HG03439 (cell line): ENCODE measurements around the gene CEBPE.

Experiments used
- ATAC-seq: cut with Tn5 transposase; IDR thresholded peaks from one replicate; pipeline ENCODE4 v1.9.1; 2021; ENCODE audit warnings: mild to moderate bottlenecking, moderate library complexity; ENCODE audit not compliant: unreplicated experiment

The CEBPE gene

DNA sequence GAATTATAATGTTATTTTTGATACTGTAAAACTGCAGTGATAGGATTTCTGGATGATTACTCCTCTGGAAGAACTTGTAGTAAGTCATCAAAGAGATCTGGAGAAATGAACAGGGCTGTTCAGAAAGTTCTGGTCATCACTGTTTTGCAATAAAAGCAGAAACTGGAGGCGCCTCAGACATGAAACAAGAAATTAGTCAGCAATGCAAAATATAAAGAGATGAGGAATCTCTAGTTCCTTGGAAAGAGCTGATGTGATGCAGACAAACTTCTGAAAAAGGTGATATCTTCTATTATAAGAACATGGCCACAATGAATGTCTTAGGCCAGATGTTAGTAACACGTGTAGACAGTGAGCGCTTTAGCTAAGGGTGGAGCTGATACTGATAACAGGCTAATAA, 33.6 kb downstream of the CEBPE start:
- ATAC-seq, result no peak

DNA sequence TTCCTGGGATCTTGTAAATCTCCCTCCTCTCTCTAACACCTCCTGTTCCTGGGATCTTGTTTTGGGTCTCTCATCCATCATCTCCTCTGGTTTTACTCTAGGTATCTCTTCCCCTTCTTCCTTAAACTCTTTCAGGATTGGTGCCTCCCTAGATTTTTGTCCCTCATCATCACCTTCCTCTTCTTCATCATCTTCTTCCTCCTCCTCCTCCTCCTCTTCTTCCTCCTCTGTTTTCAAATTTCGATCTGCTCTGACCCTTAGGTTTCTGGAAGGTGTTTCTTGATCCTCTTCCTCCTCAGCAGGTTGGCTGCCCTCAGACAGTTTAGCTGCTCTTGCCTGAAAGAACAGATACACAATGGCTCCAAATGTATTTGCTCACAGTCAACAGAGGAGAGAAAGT, 38.6 kb downstream of the CEBPE start:
- no peak for ATAC-seq

DNA sequence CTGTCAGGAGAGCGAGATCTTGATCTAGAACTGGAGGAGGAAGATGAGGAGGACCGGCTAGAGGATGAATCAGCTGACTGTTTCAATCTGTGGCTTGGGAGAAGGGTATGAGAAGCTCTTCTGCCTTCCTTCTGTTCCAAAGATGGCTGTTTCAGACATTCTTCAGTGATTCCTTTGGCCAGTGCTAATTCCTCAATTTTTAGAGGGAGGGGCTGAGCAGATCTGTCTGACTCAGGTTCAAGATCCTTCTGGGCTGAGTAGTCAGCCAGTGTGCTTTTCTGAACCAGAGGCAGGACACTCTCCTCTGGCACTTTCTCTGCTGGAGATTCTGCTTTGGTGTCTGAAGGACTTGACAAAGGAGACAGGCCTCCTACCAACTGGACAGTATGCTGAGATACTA, 39.3 kb downstream of the CEBPE start:
- no peak for ATAC-seq

DNA sequence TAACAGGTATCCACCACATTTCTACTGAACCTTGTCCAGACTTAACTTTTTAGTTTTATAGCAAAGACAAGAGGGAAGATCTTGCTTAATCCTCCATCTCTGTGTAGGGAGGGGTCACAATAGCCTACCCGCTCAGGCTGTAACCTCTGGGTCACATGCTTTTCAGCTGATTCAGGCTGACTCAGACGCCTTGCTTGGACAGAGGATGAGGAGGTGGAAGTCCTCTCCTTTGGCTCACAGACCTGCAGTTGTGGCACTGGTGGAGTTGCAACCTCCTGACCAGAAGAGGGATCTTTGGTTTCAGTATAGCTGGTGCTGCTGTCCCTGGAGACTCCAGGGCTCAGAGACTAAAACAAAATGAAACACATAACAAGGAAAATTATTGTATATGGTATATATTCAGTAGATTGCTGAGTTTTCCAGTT, 40.4 kb downstream of the CEBPE start:
- no peak for ATAC-seq

DNA sequence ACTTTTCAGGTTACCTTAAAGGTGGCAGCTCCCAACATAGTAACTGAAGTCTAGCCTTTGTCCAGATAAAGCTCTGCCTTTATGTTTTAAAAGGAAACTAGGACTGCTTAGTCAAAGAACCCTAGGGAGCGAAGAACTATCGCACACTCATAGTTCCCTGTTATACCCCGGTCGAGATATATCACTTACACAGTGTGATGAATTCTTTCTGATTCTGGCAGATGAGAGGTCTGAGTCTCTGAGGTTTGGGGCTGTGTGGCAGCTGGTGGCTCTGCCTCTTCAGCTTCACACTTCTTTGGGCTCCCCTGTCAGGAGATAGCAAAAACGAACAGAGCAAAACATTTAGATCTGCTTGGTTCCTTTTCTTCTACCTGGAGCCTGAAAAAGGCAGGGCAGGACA, 41.1 kb downstream of the CEBPE start:
- no peak for ATAC-seq

DNA sequence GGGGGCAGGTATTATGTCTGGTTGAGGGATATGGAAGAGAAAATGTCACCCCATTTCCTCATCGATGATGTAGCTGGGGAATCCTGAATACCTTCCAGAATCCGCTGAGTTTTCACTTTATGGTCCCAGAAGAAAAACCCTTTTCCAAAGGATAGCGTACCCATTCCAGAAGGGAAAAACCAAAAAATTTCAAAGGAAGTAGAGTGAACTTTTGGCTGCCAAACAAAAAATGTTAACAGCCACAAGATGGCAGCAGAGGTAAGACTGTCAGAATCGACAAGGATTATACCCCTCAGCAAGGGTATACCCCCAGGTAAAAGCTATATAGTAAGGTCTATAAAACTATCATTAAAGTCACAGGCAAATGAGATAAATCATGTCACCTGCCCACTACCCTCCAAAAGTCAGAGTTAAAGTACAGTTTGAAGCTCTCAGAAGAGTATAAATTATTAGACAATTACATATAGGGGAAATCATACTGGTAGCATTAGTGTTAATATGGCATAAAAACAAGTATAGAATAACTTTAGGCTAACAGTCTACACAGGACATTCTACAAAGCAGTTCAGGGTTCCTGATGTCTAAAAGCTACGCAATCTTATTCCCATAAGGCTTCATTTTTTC, 42.2 kb downstream of the CEBPE start:
- no peak for ATAC-seq

DNA sequence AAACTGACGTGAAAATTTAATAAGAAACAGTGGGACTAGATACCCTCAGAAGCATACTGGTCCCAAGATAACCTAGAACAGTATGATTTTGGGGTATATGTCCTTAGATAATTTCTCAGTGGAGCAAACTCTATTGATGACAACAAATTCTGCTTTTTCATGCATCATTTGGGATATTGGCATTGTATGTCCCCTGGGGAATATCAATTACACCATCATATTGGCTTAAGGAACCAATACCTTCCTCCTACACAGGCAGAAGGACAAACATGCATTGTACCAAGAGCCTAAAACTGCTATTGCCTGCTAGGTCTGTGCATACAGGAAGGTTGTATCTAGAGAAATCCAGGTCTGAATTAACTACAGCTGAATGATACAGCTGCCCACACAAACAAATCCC, 44.1 kb downstream of the CEBPE start:
- no peak for ATAC-seq

DNA sequence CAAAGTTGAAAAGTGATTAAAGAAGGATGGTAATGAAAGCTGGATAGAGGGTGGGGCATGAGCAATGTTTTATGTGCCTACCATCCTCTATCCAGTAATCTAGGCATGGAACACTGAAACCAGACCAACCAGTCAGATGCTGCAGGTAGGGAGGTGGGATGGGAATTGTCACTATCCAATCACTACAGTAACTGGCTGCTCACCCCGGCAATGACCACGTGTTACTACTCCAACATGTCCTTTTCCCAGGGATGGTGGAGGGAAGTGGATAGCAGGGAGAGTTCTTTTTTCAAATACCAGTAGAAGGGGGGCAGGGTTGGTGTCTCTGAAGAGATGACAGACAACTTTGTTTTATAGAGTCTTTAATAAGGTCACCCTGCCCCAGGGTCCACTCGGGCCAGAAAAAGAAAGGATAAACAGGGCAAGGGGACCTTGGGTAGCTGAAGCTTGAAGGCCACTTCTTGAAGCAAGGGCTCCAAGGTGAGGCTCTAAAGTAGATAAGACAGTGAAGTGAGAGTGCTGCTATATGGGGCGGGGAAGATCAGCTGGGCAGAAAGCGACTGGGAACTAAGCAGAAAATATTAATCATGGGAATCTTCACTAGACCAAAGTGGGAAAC, 47.0 kb downstream of the CEBPE start:
- no peak for ATAC-seq

DNA sequence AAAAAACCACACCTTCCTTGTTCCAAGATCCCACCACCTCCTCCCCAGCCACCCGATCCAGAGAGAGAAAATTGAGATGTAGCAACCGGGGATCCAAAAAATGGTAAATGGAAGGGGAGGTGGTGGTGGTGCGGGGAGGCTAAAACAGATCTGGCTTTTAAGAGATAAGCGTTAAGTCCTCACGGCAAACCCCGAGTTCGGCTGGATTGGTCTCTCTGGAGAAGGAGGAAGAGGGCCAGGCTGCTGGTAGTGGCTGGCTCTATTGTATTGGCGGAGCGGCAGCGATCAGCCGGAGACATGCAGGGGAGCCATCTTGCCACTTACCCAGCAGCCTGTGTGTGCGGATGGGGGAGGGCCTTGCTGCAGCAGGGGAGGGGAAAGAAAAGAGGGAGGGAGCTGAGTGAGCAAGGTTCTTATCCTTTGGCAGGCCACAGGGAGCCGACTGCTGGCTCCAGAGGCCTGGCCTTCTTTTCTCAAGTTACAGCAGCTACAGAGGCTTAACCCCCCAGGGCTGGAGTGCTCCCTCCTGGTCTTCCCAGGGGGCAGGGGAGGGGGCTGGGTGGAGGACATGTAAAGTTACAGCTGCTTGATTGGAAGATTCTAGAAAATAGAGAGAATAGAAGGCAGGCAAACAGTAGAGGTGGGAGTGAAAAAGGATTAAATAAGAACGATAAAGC, 47.7 kb downstream of the CEBPE start:
- ATAC-seq, result peak; percentile 73

DNA sequence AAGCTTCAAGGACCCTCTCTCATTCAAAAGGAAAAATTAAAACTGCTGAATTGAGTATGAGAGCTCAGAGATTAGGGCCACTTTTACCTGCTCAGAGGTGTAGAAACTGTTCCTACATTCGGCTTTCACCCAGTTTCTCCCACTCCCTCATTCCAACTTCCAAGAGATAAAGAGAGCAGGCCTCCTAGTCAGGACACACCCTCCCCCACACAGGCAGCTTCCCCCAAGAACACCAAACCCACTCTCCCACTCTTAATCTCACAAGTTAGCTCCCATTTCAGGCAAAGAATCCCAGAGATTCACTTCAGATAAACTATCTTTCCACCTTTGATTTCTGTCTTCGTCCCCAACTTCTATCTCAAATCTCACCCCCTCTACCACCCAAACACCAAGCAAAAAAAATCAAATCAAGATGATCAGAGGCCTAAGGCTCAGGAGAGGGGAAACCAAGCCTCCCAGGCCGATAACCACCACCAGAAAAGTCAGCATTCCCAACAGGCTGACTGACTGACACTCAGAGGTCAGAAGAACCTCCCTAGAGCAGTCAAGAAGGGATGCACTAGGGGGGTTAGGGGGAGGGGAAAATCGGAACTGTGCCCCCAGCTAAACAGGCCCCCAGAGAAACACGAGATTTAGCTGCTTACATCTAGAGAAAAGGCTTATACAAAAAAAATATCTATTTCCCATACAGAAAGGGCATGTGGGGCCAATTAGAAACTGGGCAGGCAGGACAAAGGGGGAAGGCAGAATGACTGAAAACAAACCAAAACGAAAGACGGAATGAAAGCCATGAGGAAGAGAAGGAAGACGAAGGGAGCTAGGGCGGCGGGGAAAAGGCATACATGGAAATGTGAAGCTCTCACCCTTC, 48.6 kb downstream of the CEBPE start:
- no peak for ATAC-seq

DNA sequence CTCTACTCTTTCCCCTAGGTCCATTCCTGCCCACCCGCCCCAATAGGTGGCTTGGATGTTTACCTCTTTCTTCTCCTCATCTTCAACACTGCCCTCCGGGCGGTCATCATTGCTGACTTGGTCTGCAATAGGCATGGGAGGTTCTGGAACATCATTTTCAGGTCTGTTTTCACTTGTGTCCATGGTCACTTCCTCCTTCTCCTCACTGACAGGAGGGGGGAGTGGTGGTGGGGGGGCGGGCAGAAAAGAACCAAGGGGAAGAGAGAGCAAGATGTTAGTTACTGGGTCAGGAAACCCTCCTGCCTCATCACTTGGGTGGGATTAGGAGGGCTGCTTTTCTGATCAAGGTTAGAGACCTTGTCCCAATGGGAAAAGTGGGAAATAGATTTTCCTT, 49.6 kb downstream of the CEBPE start:
- ATAC-seq, result no peak

DNA sequence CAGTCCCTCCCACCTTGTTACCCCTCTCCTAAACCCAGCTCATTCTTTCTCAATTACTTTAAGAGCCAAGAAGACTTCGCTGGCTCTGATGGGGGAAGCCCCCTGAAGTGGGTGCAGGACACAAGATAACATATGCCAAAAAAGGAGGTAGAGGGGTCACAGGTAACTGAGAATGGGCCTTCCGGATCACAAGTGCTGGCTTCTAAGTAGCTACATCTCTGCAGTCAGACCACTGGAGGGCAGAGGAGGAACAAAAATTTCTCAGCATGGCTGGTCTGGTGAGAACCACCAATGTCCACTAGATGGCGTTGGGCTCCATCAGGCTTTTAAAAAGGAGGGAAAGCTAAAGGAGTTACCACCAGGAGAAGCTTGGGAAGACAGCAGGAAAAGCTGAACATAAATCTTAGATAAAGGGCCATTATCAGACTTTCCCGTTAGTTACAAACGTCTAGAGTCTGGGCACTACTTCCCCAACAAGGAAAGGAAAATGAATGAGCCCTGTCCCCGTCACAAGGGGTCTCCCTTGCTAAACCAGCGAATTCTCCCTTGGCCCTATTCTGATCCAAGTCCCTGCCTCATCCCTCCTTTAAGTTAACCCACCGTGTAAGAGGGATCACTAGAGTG, 50.2 kb downstream of the CEBPE start:
- ATAC-seq, result peak; percentile 67

DNA sequence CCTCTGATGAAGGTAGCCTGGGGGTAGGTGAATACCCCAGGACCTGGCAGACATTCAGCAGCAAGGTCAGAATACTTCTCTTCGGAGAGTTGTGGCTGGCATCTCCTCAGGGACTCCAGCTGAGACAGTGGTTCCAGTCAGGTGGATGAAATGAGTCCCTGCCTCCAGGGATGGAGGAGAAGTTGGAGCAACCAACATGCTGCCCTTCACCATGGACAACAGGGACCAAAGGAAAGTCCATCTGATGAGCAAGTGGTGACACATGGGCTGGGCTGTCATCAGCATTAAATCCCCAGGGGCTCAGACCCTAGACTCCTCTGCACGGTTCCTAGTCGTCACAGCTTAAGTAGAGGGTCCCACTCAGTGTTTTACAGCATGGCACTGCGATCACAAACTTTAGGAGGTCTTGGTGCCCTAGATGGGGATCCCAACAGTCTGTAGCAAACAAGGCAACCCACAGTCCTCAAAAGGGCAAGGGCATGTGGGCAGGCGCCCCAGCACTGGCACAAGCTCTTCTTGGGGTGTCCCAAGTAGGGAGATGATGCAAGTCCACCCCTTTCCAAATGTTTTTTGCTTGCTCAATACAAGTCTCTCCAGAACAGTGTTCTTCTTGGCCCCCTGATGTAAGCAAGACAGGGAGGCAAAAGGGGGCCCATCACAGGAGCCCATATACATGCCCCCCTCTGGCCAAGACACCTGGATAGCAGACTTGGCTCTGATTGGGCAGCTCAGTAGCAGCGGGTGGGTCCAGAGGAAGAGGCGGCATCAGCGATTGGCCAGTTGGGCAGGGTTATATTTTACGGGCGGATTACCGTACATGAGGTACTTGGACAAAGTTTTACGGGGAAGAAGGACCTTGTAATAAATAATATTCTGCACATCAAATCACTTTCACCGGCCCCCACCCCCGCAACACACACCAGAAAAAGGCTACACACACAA, 50.9 kb downstream of the CEBPE start:
- no peak for ATAC-seq
